Heart right ventricle (tissue), 16 donors: ENCODE measurements around the gene PICALM. TPM values are rescaled to one million over a fixed set of nuclear protein-coding genes. Genes with fewer than 3 reads are reported as not detected.
A peak's percentile ranks its signal among the peaks of the same experiment; 100 is the strongest.

Experiments used
- ATAC-seq, 8 donors: fragments of 200-7000 bp; cut with Tn5 transposase; one replicate each; pipeline ENCODE4 v1.9.1; 2020; ENCODE audit warnings: mild to moderate bottlenecking in 8 of 8, moderate library complexity in 8 of 8, moderate number of reproducible peaks in 1 of 8
- DNase-seq, 2 donors: peaks; one replicate each; pipeline ENCODE4 v3.0.0-alpha.2; 2020
- H3K27ac ChIP-seq, 10 donors: fragments of 200-600 bp; sonication (generic) in 2 of 10; one replicate each; pipeline versions ENCODE4 v1.5.0 to v1.8.0; 2020 to 2022; ENCODE audit warnings: mild to moderate bottlenecking in 3 of 10
- H3K27me3 ChIP-seq, 7 donors: fragments of 200-600 bp; one replicate each; pipeline ENCODE4 v1.8.0; 2021 to 2022; ENCODE audit warnings: mild to moderate bottlenecking in 2 of 7
- H3K36me3 ChIP-seq, 9 donors: fragments of 200-600 bp; sonication (generic) in 1 of 9; one replicate each; pipeline versions ENCODE4 v1.5.0 to v1.8.0; 2020 to 2022; ENCODE audit warnings: mild to moderate bottlenecking in 2 of 9
- H3K4me1 ChIP-seq, 9 donors: fragments of 200-600 bp; sonication (generic) in 1 of 9; one replicate each; pipeline versions ENCODE4 v1.5.0 to v1.8.0; 2020 to 2022; ENCODE audit warnings: mild to moderate bottlenecking in 4 of 9
- H3K4me3 ChIP-seq, 10 donors: fragments of 200-600 bp; sonication (generic) in 2 of 10; one replicate each; pipeline versions ENCODE4 v1.5.0 to v1.8.0; 2020 to 2022; ENCODE audit warnings: mild to moderate bottlenecking in 7 of 10, moderate library complexity in 2 of 10
- H3K9me3 ChIP-seq, 11 donors: fragments of 200-600 bp in 10 of 11; sonication (generic) in 2 of 11; one replicate each; pipeline versions ENCODE4 v1.5.0 to v1.8.0; 2013 to 2022; ENCODE audit warnings: mild to moderate bottlenecking in 2 of 11, control low read depth in 1 of 11, moderate library complexity in 1 of 11
- CTCF ChIP-seq, 9 donors: fragments of 200-600 bp; sonication (generic) in 2 of 9; IDR thresholded peaks; one replicate each; pipeline versions ENCODE4 v1.5.0 to v1.8.0; 2021 to 2022; ENCODE audit warnings: antibody characterized with exemption in 9 of 9, mild to moderate bottlenecking in 5 of 9, moderate library complexity in 1 of 9
- WGBS, 2 donors: extraction: QIAGEN DNeasy Blood & Tissue Kit; methylation state at CpG; one replicate each; pipeline ENCODE4 v1.1.7; 2013; ENCODE audit warnings: inconsistent platforms in 1 of 2; 5-methylcytosine and 5-hydroxymethylcytosine counted together
- intact Hi-C, 10 donors: fragments of 100-400 bp; cut with DNase I; formaldehyde crosslinking; loops; one replicate each; pipeline versions ENCODE4 v1.11.1 to v1.14.2; 2022
- polyA plus RNA-seq, 2 donors: library from polyadenylated mRNA; stranded (reverse); fragments of 200-250 nt; gene quantifications; one replicate each; pipeline ENCODE4 v1.2.3, GENCODE V29; 2013
- total RNA-seq, 10 donors: library from RNA; stranded (reverse); fragmentation: NEBNext Ultra II Directional in 3 of 10; extraction: Animal tissue kit (Norgen Biotek cat#: 25700) in 3 of 10; gene quantifications; one replicate each; pipeline versions ENCODE4 v1.2.1 to v1.2.4, GENCODE V29; 2021 to 2023
- donor health status: Arrhythmogenic right ventricular cardiomyopathy.
- donor health status: ischemic (EF 13 %, LVEDD 7.1; RV severe dilation, severe dysfunction).
- donor health status: healthy with polysubstance abuse.
- donor health status: DM: no; HTN: yes; CAD: no.
- donor health status: DM: no; HTN: no; CAD: no.
- donor health status: ischemic (EF 25% LVEDD 6.9; RV normal size, moderate dysfunction).
- donor health status: ischemic (EF 25% LVEDD 5.7; RV mildly dilated, moderate dysfunction).
- donor health status: healthy.
- donor health status: DM: yes; HTN: yes; CAD: no.
- donor health status: Ischemic cardiomyopathy.
- donor health status: ischemic (EF 35%, LVEDD 5.7; RV mildly dilated, moderate dysfunction).
- donor health status: nonischemic (EF 11% LVEDD 7.7; RV severe dilation, severe dysfunction).
- donor health status: DM: yes; HTN: yes; CAD: no.
- donor health status: PGD.
- donor health status: ischemic (EF 29% LVEDD 5.4; RV normal size, mild dysfunction).
- donor health status: nonischemic (EF 23%, LVEDD 6.1; RV moderate dilation, normal function).

The PICALM gene
- total and polyA plus RNA-seq, 12 donors = 40.7 to 206 (median 161) TPM

DNA sequence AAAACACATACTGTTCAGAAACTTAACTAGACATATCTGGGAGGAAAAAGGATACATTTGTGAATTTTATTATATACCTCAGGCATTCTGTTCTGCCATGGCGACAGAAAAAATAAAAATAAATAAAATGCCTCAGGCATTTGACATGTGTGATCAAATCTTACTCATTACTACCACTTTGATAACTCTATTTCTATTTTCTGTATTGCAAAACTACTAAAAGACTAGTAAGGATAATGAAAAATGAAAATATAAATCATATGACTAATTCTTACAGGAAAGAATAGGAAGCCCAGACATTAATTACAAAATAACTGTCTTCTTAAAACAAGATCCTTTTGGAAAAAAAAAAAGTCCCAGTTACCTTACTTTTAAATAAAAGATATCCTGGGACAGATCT is 5.3 kb downstream of the PICALM start:
- no peaks in the 10 kb centered on the region for H3K9me3 ChIP-seq
- no peaks in the 10 kb centered on the region for H3K36me3 ChIP-seq
- WGBS, 2 donors = 45 to 55% methylated on average over 1 of the region's 1 CpG
- no peak for ATAC-seq
- H3K27me3 ChIP-seq = no peaks in the 10 kb centered on the region
- peaks cover 0 to 79% (median 78%) of the 10 kb centered on the region in 9 donors for H3K4me1 ChIP-seq
- intact Hi-C loops = loop anchor here in 3 of 10 donors (2.0 to 10.0 kb wide), 3 partner anchors 21 to 209 kb away; partner anchors contain the start of gene CCDC83 (in 1 of the 3)
- TF ChIP-seq CTCF (IDR thresholded peaks at IDR 0.05) = no peak
- H3K4me3 ChIP-seq = peak overlapping the region in 4 of 10 donors; percentile 12 to 92 (median 78)
- no peak for DNase-seq
- peak overlapping the region in 7 of 10 donors; percentile 4 to 99 (median 97) for H3K27ac ChIP-seq

- ATAC-seq = peak in 7 of 8 donors; percentile 23 to 80 (median 35)
- no peak for DNase-seq
- Histone ChIP-seq H3K4me3 (peak overlapping the region in 6 of 10 donors; percentile 1 to 78 (median 11)), H3K27me3 (no peaks in the 10 kb centered on the region), H3K36me3 (no peaks in the 10 kb centered on the region), H3K9me3 (no peaks in the 10 kb centered on the region), H3K27ac (peak overlapping the region in 9 of 10 donors; percentile 16 to 99 (median 47)), H3K4me1 (peaks cover 0 to 87% (median 86%) of the 10 kb centered on the region in 9 donors)
- TF ChIP-seq CTCF (IDR thresholded peaks at IDR 0.05) = no peak
- WGBS, 2 donors = 30 to 43% methylated on average over 3 of the region's 3 CpGs
- intact Hi-C loops = loop anchor here in 3 of 10 donors (2.0 to 10.0 kb wide), 3 partner anchors 20 to 208 kb away; partner anchors contain the start of gene CCDC83 (in 1 of the 3)
Measured at GRCh38 chr11:86062719-86063118, 6.2 kb downstream of the PICALM start.

- peak overlapping the region in 2 of 10 donors; percentile 12 to 78 for H3K4me3 ChIP-seq
- H3K4me1 ChIP-seq = peaks cover 0 to 97% (median 89%) of the 10 kb centered on the region in 9 donors
- intact Hi-C loops = loop anchor here in 3 of 10 donors (2.0 to 10.0 kb wide), 3 partner anchors 19 to 207 kb away; partner anchors contain the start of gene CCDC83 (in 1 of the 3)
- peak overlapping the region in 9 of 10 donors; percentile 16 to 99 (median 47) for H3K27ac ChIP-seq
- no peaks in the 10 kb centered on the region for H3K9me3 ChIP-seq
- 83 to 89% methylated on average over 11 of the region's 11 CpGs for WGBS, 2 donors
- ATAC-seq (no peak), DNase-seq (no peak)
- no peaks in the 10 kb centered on the region for H3K27me3 ChIP-seq
- TF ChIP-seq CTCF (IDR thresholded peaks at IDR 0.05) = no peak
- no peaks in the 10 kb centered on the region for H3K36me3 ChIP-seq
Measured at GRCh38 chr11:86061483-86062205, 7.2 kb downstream of the PICALM start.

- peaks cover 0 to 99% (median 81%) of the 10 kb centered on the region in 9 donors for H3K4me1 ChIP-seq
- no peak overlapping the region for H3K4me3 ChIP-seq
- H3K27me3 ChIP-seq = no peaks in the 10 kb centered on the region
- no peaks in the 10 kb centered on the region for H3K9me3 ChIP-seq
- H3K27ac ChIP-seq = peak overlapping the region in 1 of 10 donors; percentile 21
- no peak for ATAC-seq
- no peak for DNase-seq
- H3K36me3 ChIP-seq = no peaks in the 10 kb centered on the region
- intact Hi-C loops = loop anchor here in 2 of 10 donors (10.0 kb wide), 2 partner anchors 114 to 206 kb away; partner anchors contain the start of gene CCDC83 (in 1 of the 2)
- TF ChIP-seq CTCF (IDR thresholded peaks at IDR 0.05) = no peak
Measured at GRCh38 chr11:86060544-86060943, 8.3 kb downstream of the PICALM start.
